Gastrocnemius medialis (tissue), 4 donors: ENCODE measurements around the gene NPAS3. TPM values are rescaled to one million over a fixed set of nuclear protein-coding genes. Genes with fewer than 3 reads are reported as not detected.

Source experiments
- ATAC-seq, 2 donors: fragments of 150-250 bp; one replicate each; pipeline ENCODE4 v1.9.1; 2016
- DNase-seq, 2 donors: peaks; one replicate each; pipeline ENCODE4 v3.0.0-alpha.2; 2019
- H3K27ac ChIP-seq, 4 donors: fragments of 200-600 bp; sonication (generic); 1 replicate in 1 of 4; 2 replicates in 3 of 4; pipeline ENCODE4 v1.5.1; 2016 to 2018; ENCODE audit warnings: mild to moderate bottlenecking in 2 of 4, moderate library complexity in 1 of 4
- H3K27me3 ChIP-seq, 3 donors: fragments of 200-600 bp; sonication (generic) in 2 of 3; 1 replicate in 1 of 3; 2 replicates in 2 of 3; pipeline versions ENCODE4 v1.5.1 to v1.6.0; 2016 to 2019; ENCODE audit warnings: mild to moderate bottlenecking in 1 of 3, moderate library complexity in 1 of 3
- H3K36me3 ChIP-seq, 2 donors: fragments of 200-600 bp; sonication (generic) in 1 of 2; one replicate each; pipeline ENCODE4 v1.5.1; 2017 to 2018
- H3K4me1 ChIP-seq, 2 donors: fragments of 200-600 bp; sonication (generic) in 1 of 2; one replicate each; pipeline ENCODE4 v1.5.1; 2016 to 2017; ENCODE audit warnings: mild to moderate bottlenecking in 2 of 2
- H3K4me3 ChIP-seq, 4 donors: fragments of 200-600 bp; sonication (generic) in 3 of 4; 1 replicate in 1 of 4; 2 replicates in 3 of 4; pipeline ENCODE4 v1.5.1; 2016 to 2019; ENCODE audit warnings: mild to moderate bottlenecking in 2 of 4
- H3K9me3 ChIP-seq, 3 donors: fragments of 200-600 bp; sonication (generic) in 2 of 3; 1 replicate in 1 of 3; 2 replicates in 2 of 3; pipeline ENCODE4 v1.5.1; 2016 to 2019
- POLR2A ChIP-seq, 2 donors: fragments of 450-650 bp; IDR thresholded peaks; one replicate each; pipeline ENCODE4 v1.6.1; 2017; ENCODE audit warnings: antibody characterized with exemption in 2 of 2, mild to moderate bottlenecking in 2 of 2, moderate library complexity in 2 of 2
- in situ Hi-C, 4 donors: fragments of 200-750 bp; cut with MboI; loops; one replicate each; pipeline versions ENCODE4 v1.15.0 to v1.8.0; 2017; ENCODE audit warnings: low sequenced_read_pairs in 4 of 4
- intact Hi-C: fragments of 100-400 bp; cut with DNase I; formaldehyde crosslinking; loops from one replicate; pipeline ENCODE4 v1.15.1; 2023; ENCODE audit warnings: low total_unique reads
- total RNA-seq, 4 donors: library from RNA; depleted of rRNA; stranded (reverse); fragments of >200 nt; gene quantifications; one replicate each; pipeline versions ENCODE4 v1.1.0 to v1.2.3, GENCODE V29; 2016
- TF ChIP-seq, protein P1 (sequence below), 5 experiments: fragments of 450-650 bp in 3 of 5; fragments of 200-600 bp in 2 of 5; sonication (generic) in 2 of 5; IDR thresholded peaks in 4 of 5; conservative IDR thresholded peaks in 1 of 5; 1 replicate in 4 of 5; 2 replicates in 1 of 5; pipeline ENCODE4 v1.5.1; 2016 to 2019; ENCODE audit warnings: antibody characterized with exemption in 5 of 5, mild to moderate bottlenecking in 3 of 5, moderate library complexity in 3 of 5

Gene NPAS3
- total RNA-seq, 4 donors from 2014 or later, result 0.82 to 1.00 TPM; not detected in 2

DNA sequence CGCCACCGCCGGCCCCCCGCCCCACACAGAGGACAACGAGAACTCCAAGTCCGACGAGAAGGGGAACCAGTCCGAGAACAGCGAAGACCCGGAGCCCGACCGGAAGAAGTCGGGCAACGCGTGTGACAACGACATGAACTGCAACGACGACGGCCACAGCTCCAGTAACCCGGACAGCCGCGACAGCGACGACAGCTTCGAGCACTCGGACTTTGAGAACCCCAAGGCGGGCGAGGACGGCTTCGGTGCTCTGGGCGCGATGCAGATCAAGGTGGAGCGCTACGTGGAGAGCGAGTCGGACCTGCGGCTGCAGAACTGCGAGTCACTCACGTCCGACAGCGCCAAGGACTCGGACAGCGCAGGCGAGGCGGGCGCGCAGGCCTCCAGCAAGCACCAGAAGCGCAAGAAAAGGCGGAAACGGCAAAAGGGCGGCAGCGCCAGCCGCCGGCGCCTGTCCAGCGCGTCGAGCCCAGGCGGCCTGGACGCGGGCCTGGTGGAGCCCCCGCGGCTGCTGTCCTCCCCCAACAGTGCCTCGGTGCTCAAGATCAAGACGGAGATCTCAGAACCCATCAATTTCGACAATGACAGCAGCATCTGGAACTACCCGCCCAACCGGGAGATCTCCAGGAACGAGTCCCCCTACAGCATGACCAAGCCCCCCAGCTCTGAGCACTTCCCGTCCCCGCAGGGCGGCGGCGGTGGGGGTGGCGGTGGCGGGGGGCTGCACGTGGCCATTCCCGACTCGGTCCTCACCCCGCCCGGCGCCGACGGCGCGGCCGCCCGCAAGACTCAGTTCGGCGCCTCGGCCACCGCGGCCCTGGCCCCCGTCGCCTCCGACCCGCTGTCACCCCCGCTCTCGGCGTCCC is 861.3 kb downstream of the NPAS3 start:
- intact Hi-C loops, result no loop called here
- H3K4me3 ChIP-seq, result peak overlapping the region in 1 of 4 donors; percentile 5
- DNase-seq (no peak), ATAC-seq (no peak)
- H3K27me3 ChIP-seq, result peaks cover 3 to 13% (median 4%) of the 10 kb centered on the region in 3 donors
- H3K36me3 ChIP-seq, result no peaks in the 10 kb centered on the region
- H3K27ac ChIP-seq, result no peak overlapping the region
- no peaks in the 10 kb centered on the region for H3K4me1 ChIP-seq
- no peaks in the 10 kb centered on the region for H3K9me3 ChIP-seq
- in situ Hi-C loops, result loop anchor here in 2 of 4 donors (10.0 kb wide), 1 partner anchor 1225 kb away; no protein-coding TSS in a partner anchor
- no peak for TF ChIP-seq POLR2A (IDR thresholded peaks at IDR 0.05)
- TF ChIP-seq, protein P1, sequence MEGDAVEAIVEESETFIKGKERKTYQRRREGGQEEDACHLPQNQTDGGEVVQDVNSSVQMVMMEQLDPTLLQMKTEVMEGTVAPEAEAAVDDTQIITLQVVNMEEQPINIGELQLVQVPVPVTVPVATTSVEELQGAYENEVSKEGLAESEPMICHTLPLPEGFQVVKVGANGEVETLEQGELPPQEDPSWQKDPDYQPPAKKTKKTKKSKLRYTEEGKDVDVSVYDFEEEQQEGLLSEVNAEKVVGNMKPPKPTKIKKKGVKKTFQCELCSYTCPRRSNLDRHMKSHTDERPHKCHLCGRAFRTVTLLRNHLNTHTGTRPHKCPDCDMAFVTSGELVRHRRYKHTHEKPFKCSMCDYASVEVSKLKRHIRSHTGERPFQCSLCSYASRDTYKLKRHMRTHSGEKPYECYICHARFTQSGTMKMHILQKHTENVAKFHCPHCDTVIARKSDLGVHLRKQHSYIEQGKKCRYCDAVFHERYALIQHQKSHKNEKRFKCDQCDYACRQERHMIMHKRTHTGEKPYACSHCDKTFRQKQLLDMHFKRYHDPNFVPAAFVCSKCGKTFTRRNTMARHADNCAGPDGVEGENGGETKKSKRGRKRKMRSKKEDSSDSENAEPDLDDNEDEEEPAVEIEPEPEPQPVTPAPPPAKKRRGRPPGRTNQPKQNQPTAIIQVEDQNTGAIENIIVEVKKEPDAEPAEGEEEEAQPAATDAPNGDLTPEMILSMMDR (IDR thresholded peaks at IDR 0.05 in 4 of 5, conservative IDR thresholded peaks at IDR 0.05 in 1 of 5), result no peak

GRCh38 chr14:33800735-33801163 is 862.1 kb downstream of the NPAS3 start:
- TF ChIP-seq, protein P1 (IDR thresholded peaks at IDR 0.05 in 4 of 5, conservative IDR thresholded peaks at IDR 0.05 in 1 of 5), result no peak
- TF ChIP-seq POLR2A (IDR thresholded peaks at IDR 0.05), result no peak
- intact Hi-C loops, result no loop called here
- peaks cover 3 to 13% (median 4%) of the 10 kb centered on the region in 3 donors for H3K27me3 ChIP-seq
- ATAC-seq (no peak), DNase-seq (no peak)
- no peak overlapping the region for H3K27ac ChIP-seq
- H3K36me3 ChIP-seq, result no peaks in the 10 kb centered on the region
- in situ Hi-C loops, result no loop called here
- no peak overlapping the region for H3K4me3 ChIP-seq
- H3K4me1 ChIP-seq, result no peaks in the 10 kb centered on the region
- no peaks in the 10 kb centered on the region for H3K9me3 ChIP-seq

DNA sequence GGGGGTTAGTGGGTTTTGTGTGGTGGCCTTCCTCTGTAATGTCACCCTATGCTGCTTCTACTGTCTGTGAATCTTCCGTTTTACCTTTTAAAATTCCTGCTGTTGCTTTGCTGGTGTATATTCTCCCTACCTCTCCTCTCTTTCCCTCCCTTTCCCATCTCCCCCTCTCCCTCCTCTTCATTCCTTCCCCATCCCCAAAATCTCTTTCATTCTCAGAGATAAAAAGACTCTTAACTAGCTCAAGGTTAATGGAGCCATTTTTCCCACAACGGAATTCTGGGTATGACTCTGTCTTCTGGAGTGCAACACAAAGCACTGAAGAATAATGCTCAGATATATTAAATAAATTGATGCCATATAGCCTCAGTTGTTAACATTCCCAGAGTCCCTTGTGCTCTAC is 864.1 kb downstream of the NPAS3 start:
- intact Hi-C loops, result no loop called here
- no peaks in the 10 kb centered on the region for H3K36me3 ChIP-seq
- DNase-seq (no peak), ATAC-seq (no peak)
- peaks cover 3 to 13% (median 4%) of the 10 kb centered on the region in 3 donors for H3K27me3 ChIP-seq
- in situ Hi-C loops, result no loop called here
- TF ChIP-seq, protein P1 (IDR thresholded peaks at IDR 0.05 in 4 of 5, conservative IDR thresholded peaks at IDR 0.05 in 1 of 5), result no peak
- TF ChIP-seq POLR2A (IDR thresholded peaks at IDR 0.05), result no peak
- no peak overlapping the region for H3K27ac ChIP-seq
- no peaks in the 10 kb centered on the region for H3K4me1 ChIP-seq
- H3K4me3 ChIP-seq, result no peak overlapping the region
- no peaks in the 10 kb centered on the region for H3K9me3 ChIP-seq

DNA sequence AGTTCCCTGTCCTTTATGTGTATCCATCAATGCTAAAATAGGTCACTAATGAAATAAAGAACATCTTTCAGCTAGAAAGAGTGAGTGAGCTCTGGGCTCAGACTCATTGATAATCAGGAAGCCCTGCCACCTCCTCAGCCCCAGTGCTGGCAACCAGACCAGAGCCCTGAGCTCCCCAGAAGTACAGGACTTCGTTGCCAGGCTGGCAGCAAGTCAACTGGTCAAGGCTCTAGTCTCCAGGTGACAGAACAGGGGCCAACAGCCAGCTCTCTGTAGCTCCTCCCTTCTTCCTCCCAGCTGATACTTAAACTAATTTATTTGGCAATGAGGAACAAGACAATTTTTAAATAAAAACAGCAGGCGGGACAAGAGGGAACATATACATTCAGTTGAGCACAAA is 866.9 kb downstream of the NPAS3 start:
- Histone ChIP-seq H3K36me3 (no peaks in the 10 kb centered on the region), H3K9me3 (no peaks in the 10 kb centered on the region), H3K27me3 (peaks cover 3 to 5% (median 4%) of the 10 kb centered on the region in 3 donors), H3K4me1 (no peaks in the 10 kb centered on the region), H3K4me3 (no peak overlapping the region), H3K27ac (no peak overlapping the region)
- no peak for TF ChIP-seq POLR2A (IDR thresholded peaks at IDR 0.05)
- TF ChIP-seq, protein P1 (IDR thresholded peaks at IDR 0.05 in 4 of 5, conservative IDR thresholded peaks at IDR 0.05 in 1 of 5), result no peak
- DNase-seq (no peak), ATAC-seq (no peak)
- in situ Hi-C loops, result no loop called here
- intact Hi-C loops, result no loop called here
